KOPT-K1 (cell line): ENCODE results near the gene KDM4C.

ENCODE experiments used
- H3K27ac ChIP-seq: fragments of 200-600 bp; sonication (generic); 2 replicates; pipeline ENCODE4 v1.5.1; 2016; ENCODE audit warnings: antibody characterized with exemption, mild to moderate bottlenecking, low read depth, low read length; ENCODE audit not compliant: poor library complexity, severe bottlenecking
- H3K36me3 ChIP-seq: fragments of 200-600 bp; sonication (generic); 2 replicates; pipeline ENCODE4 v1.5.1; 2017; ENCODE audit warnings: antibody characterized with exemption, mild to moderate bottlenecking, low read length, moderate library complexity; ENCODE audit not compliant: insufficient read depth
- H3K9me3 ChIP-seq: fragments of 200-600 bp; sonication (generic); 2 replicates; pipeline ENCODE4 v1.5.1; 2017; ENCODE audit warnings: antibody characterized with exemption, low read length, mild to moderate bottlenecking; ENCODE audit not compliant: insufficient read depth, poor library complexity, severe bottlenecking

KDM4C gene

DNA sequence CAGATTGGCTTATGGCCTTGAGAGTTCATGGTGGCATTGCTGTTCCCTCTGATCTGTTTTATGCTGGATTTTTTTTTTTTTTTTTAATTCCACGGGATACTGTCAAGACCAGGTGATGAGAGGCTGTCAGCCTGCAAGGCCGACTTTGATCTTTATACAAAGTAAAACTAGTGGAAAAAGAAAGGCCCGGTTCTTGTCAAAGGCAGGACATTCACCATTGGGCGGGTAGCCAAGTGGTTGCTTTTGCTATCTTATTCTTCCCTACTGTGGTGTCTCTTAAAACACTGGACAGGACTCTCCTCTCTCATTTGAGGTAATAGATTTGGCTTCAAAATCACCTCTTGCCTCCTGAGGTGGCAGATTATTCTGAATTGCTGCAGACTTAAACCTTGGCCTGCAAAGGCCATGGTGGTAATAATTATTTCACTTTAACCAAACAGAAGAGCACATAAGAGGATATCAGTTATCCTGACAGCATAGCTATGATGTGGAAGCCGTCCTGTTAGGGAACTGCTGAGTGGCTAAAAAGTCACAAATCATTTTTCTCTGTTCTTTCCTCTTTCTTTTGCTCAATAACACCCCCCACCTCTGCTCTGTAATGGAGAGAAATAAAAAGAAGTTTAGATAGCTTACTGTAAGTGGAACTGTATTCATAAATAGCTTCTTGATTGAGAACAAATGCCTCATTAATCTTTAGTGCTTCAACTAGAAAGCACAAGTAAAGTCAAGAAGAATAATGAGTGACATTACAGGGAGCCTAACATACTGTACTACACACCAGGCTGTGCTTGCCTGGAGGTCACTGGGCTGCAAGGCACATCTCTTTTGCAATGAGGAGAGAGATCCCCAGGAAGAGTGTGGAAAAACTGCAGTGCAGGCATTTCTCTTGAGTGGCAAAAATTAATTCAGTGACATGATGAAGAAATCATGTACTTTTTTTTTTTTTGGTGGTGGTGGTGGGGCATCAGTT, 275.6 kb downstream of the KDM4C start:
- H3K36me3 ChIP-seq: peaks cover 6% of the 10 kb centered on the region; the same call in 1 of the 2 replicates
- H3K27ac ChIP-seq: no peak overlapping the region
- H3K9me3 ChIP-seq: no peaks in the 10 kb centered on the region

DNA sequence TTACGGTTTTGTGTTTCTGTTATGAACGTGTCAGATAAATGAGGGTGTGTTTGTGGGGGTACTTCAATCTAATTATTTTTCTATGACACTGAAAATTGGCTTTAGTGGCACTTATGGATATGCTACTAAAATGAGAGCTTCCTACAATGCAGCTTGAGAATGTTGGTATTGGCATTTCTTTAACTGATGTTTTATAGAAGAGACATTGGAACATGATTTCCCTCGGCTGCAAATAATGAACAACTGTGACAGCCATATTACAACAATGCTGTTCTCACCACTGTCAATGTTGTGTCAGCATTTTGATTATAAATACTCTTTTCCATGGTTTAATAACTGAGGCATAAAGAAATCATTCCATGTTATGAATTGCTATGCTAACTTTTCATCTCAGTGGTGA, 279.4 kb downstream of the KDM4C start:
- H3K9me3 ChIP-seq: no peaks in the 10 kb centered on the region
- no peaks in the 10 kb centered on the region for H3K36me3 ChIP-seq
- no peak overlapping the region for H3K27ac ChIP-seq

DNA sequence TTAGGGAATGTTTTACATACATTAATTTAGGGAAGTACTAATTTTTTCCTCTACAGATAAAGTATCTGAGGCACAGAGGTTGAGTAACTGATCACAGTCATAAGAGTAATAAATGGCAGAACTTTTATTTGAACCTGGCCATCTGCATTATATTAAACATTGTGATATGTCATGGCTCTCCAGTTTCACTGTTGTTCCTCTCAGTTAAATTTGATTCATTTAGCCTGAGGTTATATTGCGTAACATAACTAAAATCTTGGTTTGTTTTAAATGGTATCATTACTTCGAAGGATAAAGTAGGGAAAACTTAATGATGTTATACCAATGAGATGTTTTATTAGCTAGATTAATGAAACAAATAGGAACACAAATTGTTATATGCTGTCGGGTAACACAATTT, 284.4 kb downstream of the KDM4C start:
- no peaks in the 10 kb centered on the region for H3K36me3 ChIP-seq
- no peaks in the 10 kb centered on the region for H3K9me3 ChIP-seq
- H3K27ac ChIP-seq: no peak overlapping the region

DNA sequence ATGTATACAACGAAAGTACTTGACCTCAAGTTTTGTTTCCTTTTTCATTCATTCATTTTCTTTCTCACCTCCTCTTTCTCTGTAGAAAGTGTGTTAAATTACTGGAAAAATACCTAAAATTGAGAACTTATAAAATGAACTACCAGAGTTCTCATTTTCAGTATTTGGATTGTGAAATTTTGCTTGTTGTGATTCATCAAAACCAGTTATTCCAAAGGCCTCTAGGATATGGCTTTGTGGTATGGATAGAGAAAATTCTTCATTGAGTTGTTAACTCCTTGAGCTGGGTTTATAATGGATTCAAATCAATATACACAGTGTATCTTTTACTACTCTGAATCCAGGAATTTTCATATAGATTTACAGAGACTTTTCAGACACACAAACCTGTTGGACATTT, 287.6 kb downstream of the KDM4C start:
- Histone ChIP-seq H3K27ac (no peak overlapping the region), H3K9me3 (no peaks in the 10 kb centered on the region), H3K36me3 (peaks cover 15% of the 10 kb centered on the region)

DNA sequence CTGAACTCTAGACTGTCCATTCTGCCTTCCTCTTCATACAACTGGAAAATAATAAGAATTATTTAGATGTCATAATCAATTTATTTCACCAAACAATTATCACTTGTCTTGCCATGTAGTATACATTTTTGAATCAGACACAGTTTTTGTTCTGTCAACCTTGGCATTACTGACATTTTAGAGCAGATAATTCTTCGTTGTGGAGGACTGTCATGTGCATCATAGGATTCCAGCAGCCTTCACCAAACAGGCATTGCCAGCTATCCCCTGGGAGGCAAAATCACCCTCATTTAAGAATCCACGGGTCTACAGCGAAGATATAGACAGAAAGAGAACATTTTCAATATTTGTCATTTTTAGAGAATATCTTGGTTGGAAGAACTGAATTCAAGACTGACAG, 293.9 kb downstream of the KDM4C start:
- Histone ChIP-seq H3K27ac (no peak overlapping the region), H3K9me3 (no peaks in the 10 kb centered on the region), H3K36me3 (peaks cover 15% of the 10 kb centered on the region)

DNA sequence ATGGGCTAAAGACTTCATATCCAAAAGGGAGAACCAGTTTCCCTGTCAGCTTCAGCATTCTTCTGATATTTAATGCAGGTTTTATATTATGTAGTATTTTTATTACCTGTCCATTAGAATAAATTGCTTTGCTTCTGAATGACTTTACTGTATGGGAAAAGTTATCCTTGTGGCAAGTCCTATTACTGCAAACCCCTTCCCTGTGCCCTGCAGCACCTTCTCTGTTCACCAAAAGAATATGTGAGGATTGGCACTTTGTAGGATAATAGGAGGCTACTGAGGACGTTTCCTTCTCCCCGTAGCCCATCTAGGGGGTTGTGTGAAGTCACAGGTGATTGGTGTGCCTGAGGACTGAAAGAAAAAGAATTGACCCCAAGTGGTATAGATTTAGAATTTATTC, 296.1 kb downstream of the KDM4C start:
- Histone ChIP-seq H3K36me3 (peaks cover 16% of the 10 kb centered on the region), H3K9me3 (no peaks in the 10 kb centered on the region), H3K27ac (no peak overlapping the region)

DNA sequence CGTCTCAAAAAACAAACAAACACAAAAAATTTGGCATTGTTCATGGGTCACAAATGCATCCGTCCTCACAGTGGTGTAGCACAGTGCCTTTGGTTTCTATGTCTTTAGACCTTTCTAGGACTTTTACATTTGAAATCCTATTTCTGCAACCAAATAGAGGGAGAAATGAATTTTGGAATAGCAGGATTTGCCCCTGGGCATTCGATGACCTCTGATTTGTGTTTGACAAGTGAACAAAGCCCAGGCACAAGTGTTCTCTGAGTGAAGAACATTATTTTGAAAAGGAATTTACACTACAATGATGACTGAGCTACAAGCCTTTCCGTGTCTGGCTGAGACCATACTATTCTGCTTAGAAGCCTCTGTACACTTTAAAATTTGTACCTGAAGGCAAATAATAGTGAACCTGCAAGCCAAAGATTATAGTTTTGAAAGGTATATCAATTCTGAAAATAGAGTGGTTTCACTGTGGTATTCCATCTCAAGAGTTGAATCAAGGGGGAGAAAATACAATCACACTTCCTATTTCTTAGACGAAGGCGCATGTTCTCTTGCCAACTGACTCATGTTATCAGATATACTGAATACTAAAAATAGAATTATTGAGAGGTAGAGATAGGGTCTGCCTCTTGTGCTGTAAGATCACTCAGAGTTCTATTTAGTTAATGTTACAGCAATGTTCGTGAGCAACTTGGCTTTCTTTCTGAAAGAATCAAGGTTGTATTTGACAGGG, 297.6 kb downstream of the KDM4C start:
- peaks cover 5% of the 10 kb centered on the region for H3K36me3 ChIP-seq
- H3K9me3 ChIP-seq: no peaks in the 10 kb centered on the region
- no peak overlapping the region for H3K27ac ChIP-seq

DNA sequence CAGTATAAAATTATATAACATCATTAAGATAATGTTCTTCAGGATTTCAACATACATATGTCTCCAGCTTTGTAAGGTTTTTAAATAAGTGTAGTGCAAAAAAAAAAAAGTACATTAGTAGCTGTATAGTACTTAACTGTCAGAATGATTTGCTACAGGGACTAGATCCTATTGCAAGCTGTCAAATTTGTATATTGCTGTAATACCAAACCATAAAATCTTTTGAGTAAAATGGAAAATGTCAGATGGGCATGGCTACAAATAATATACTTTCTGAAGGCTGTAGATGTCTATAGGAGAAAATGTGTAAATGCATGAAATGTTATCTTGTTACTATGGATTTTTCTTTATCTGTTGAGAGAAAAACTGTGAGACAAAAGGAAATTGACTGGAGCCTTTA, 298.5 kb downstream of the KDM4C start:
- H3K36me3 ChIP-seq: peaks cover 5% of the 10 kb centered on the region
- H3K9me3 ChIP-seq: no peaks in the 10 kb centered on the region
- H3K27ac ChIP-seq: no peak overlapping the region

DNA sequence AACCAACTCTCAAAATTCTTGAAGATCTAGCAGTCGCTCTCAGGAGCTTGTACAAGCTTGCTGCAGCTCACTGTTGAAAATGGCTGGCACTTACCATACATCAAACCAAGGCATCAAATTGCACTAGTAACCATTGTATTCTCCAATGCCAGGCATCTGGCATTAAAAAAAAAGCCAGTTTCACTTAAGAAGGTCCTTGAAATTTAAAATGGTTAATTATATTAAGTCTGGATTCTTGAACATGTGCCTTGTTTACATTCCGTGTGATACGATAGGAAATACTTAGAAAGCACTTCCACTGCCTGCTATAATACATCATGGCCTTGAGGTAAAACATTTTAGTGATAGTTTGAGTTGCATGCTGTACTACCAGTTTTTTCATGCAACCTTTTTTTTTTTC, 300.7 kb downstream of the KDM4C start:
- Histone ChIP-seq H3K27ac (no peak overlapping the region), H3K9me3 (no peaks in the 10 kb centered on the region), H3K36me3 (peaks cover 5% of the 10 kb centered on the region; the same call in 1 of the 2 replicates)

DNA sequence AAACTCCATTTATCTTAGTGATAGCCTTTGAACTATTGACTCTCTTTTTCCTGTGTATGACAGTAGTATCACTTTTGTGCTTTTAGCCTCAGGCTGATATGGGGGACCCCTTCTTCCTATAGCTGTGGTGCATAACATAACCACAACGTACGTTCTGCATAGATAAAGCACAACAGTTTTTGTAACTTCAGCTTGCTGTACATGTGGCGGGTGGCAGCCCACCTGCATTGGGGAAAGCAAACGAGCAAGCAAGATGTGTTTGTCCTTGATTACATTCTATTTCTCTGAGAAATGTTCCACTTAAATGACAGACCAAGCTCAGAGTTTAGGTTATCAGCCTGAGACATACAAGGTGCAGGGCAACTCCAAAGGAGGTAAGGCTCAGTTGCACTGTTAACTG, 309.4 kb downstream of the KDM4C start:
- H3K9me3 ChIP-seq: no peaks in the 10 kb centered on the region
- H3K27ac ChIP-seq: peak overlapping the region; percentile 33
- H3K36me3 ChIP-seq: no peaks in the 10 kb centered on the region

DNA sequence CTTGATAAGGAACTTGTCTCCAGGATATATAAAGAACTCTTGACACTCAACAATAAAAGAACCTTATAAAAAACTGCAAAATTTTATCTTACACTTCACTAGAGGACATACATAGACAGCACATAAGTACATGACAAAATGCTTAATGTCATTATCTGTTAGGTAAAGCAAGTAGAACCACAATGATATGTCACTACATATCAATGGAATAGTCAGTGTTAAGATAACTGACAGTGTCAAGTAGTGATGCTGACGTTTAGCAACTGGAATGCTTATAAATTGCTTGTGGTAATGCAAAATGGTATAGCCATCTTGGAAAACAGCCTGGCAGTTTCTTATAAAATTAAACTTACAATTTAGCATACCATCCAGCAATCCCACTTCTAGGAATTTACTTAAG, 314.1 kb downstream of the KDM4C start:
- Histone ChIP-seq H3K27ac (no peak overlapping the region), H3K36me3 (peaks cover 12% of the 10 kb centered on the region; the same call in 1 of the 2 replicates), H3K9me3 (no peaks in the 10 kb centered on the region)

DNA sequence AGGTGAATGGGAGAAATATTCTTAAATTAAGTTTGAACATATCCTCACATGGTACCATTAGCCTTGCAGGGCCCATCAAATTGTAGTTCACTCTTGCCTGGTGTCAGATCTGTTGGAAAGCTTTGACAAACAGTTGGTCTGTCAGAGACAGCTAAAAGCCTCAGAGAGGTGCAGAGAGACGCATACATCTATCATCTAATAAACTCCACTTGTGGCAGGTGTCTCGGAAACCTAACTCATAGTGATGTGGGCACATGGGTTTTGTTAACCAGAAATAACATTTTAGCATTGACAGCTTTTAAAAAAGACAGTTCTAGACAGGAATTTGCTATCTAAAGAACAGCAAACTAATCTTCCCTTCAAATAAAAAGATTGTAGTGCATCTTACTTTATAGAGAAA, 315.9 kb downstream of the KDM4C start:
- Histone ChIP-seq H3K9me3 (no peaks in the 10 kb centered on the region), H3K36me3 (peaks cover 23% of the 10 kb centered on the region), H3K27ac (no peak overlapping the region)

DNA sequence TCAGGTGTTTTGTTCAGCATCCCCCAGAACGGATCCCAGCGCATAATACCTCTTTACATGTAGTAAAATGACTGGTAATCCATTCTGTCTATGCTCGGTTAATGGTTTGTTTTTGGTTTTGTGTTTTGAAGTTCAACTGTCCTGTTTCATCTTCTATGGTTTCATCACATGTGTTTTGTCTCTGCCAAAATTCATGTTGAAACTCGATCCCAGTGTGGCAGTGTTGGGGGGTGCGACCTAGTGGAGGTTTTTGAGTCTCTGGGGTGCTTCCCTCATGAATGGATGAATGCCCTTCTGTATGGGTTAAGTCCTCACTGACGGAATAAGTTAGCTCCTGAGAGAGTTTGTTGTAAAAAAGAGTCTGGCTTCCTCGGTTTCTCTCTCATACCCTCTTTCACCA, 317.4 kb downstream of the KDM4C start:
- Histone ChIP-seq H3K27ac (no peak overlapping the region), H3K36me3 (peaks cover 26% of the 10 kb centered on the region), H3K9me3 (no peaks in the 10 kb centered on the region)

DNA sequence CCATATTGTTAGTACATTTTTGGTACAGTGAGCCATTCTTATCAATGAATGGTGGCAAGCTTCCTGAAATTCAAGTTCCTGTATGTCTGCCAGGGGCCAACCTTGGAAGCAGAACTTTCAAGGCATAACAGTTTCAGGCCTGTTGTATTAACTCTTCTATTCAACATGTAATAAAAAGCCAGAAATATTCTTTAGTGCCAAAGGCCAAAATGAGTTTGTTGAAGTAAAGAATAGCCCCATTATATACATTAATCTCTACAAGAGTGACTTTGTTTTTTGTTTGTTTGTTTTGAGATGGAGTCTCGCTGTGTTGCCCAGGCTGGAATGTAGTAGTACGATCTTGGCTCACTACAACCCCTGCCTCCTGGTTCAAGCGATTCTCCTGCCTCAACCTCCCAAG, 321.3 kb downstream of the KDM4C start:
- Histone ChIP-seq H3K9me3 (no peaks in the 10 kb centered on the region), H3K27ac (no peak overlapping the region), H3K36me3 (peaks cover 26% of the 10 kb centered on the region)

DNA sequence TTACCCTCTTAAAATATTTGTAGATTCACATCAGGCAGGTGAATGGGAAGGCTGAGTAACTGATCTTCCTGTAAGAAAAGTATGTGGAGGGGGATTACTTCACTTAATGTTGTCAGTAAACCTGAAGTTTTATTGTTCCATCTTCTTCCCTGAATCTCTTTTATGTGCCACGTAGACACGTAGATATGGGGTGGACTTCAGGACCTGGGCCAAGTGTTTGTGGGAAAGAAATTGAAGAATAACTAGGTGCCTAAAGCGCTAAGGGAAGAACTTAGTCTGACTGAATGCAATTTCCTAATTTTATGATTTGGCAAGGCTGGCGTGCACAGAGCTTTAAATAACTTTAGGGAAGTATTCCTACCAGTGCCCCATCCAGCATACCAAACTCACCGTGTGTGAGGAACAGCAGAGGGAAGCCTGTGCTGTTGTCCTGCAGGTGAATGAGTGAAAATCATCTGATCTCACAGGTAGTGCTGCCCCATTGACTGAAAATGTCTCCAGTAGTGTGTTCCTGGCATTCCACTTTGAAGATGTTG, 323.4 kb downstream of the KDM4C start:
- H3K36me3 ChIP-seq: peaks cover 22% of the 10 kb centered on the region
- H3K27ac ChIP-seq: no peak overlapping the region
- no peaks in the 10 kb centered on the region for H3K9me3 ChIP-seq
